ENCODE results near the gene KLC1. TPM values are rescaled to one million over a fixed set of nuclear protein-coding genes. Genes with fewer than 3 reads are reported as not detected.
A peak's percentile ranks its signal among the peaks of the same experiment; 100 is the strongest.

The KLC1 gene
- total and polyA plus RNA-seq, 4 donors, result 71.7 to 315 (median 222) TPM

- Histone ChIP-seq H3K27me3 (ENCODE audit: control insufficient read depth in 1 of 2, insufficient read depth in 2 of 2, low read length in 1 of 2) (no peaks in the 10 kb centered on the region), H3K9me3 (ENCODE audit: control insufficient read depth, low read length) (no peaks in the 10 kb centered on the region), H3K27ac (ENCODE audit: low read depth in 1 of 2, low read length in 2 of 2) (peak overlapping the region; percentile 87 to 88), H3K4me1 (ENCODE audit: control insufficient read depth in 1 of 2, insufficient read depth in 2 of 2, low read length in 2 of 2) (peaks cover 0 to 5% of the 10 kb centered on the region in 2 donors), H3K36me3 (ENCODE audit: control insufficient read depth in 1 of 2, insufficient read depth in 2 of 2, low read length in 1 of 2) (no peaks in the 10 kb centered on the region), H3K4me3 (ENCODE audit: low read length in 2 of 2) (peak overlapping the region; percentile 84 to 91)
- intact Hi-C loops (cut with DNase I), result loop anchor here in 1 of 2 donors (5.0 kb wide), 1 partner anchor 88 kb away; the partner anchor contains the start of genes XRCC3 and ZFYVE21
- ATAC-seq (ENCODE audit: low FRiP score), result peak; percentile 56
- 1 to 2% methylated on average over 57 to 71 of the region's 71 CpGs for WGBS, 2 donors
- DNase-seq, result peak; percentile 78 to 89
These were observed 601 bp downstream of the KLC1 start for GRCh38 chr14:103629503-103630121.

GRCh38 chr14:103630364-103631108 is 1.5 kb downstream of the KLC1 start:
- WGBS, 2 donors, result 8 to 12% methylated on average over 5 of the region's 5 CpGs
- intact Hi-C loops (cut with DNase I), result no loop called here
- H3K9me3 ChIP-seq (ENCODE audit: control insufficient read depth, low read length), result no peaks in the 10 kb centered on the region
- H3K36me3 ChIP-seq (ENCODE audit: control insufficient read depth in 1 of 2, insufficient read depth in 2 of 2, low read length in 1 of 2), result no peaks in the 10 kb centered on the region
- H3K4me1 ChIP-seq (ENCODE audit: control insufficient read depth in 1 of 2, insufficient read depth in 2 of 2, low read length in 2 of 2), result peaks cover 0 to 5% of the 10 kb centered on the region in 2 donors
- H3K27me3 ChIP-seq (ENCODE audit: control insufficient read depth in 1 of 2, insufficient read depth in 2 of 2, low read length in 1 of 2), result no peaks in the 10 kb centered on the region
- DNase-seq, result no peak
- peak overlapping the region in 1 of 2 donors; percentile 4 for H3K27ac ChIP-seq (ENCODE audit: low read depth in 1 of 2, low read length in 2 of 2)
- ATAC-seq (ENCODE audit: low FRiP score), result no peak
- no peak overlapping the region for H3K4me3 ChIP-seq (ENCODE audit: low read length in 2 of 2)

GRCh38 chr14:103633391-103633790 is 4.4 kb downstream of the KLC1 start:
- Histone ChIP-seq H3K27ac (ENCODE audit: low read depth in 1 of 2, low read length in 2 of 2) (no peak overlapping the region), H3K4me3 (ENCODE audit: low read length in 2 of 2) (no peak overlapping the region), H3K27me3 (ENCODE audit: control insufficient read depth in 1 of 2, insufficient read depth in 2 of 2, low read length in 1 of 2) (no peaks in the 10 kb centered on the region), H3K36me3 (ENCODE audit: control insufficient read depth in 1 of 2, insufficient read depth in 2 of 2, low read length in 1 of 2) (no peaks in the 10 kb centered on the region), H3K9me3 (ENCODE audit: control insufficient read depth, low read length) (no peaks in the 10 kb centered on the region), H3K4me1 (ENCODE audit: control insufficient read depth in 1 of 2, insufficient read depth in 2 of 2, low read length in 2 of 2) (peaks cover 0 to 5% of the 10 kb centered on the region in 2 donors)
- DNase-seq (no peak), ATAC-seq (ENCODE audit: low FRiP score) (no peak)
- 59 to 63% methylated on average over 1 of the region's 1 CpG for WGBS, 2 donors
- intact Hi-C loops (cut with DNase I), result no loop called here

GRCh38 chr14:103634156-103634555 is 5.1 kb downstream of the KLC1 start:
- intact Hi-C loops (cut with DNase I), result no loop called here
- no peak for ATAC-seq (ENCODE audit: low FRiP score)
- Histone ChIP-seq H3K36me3 (ENCODE audit: control insufficient read depth in 1 of 2, insufficient read depth in 2 of 2, low read length in 1 of 2) (no peaks in the 10 kb centered on the region), H3K4me3 (ENCODE audit: low read length in 2 of 2) (no peak overlapping the region), H3K27me3 (ENCODE audit: control insufficient read depth in 1 of 2, insufficient read depth in 2 of 2, low read length in 1 of 2) (no peaks in the 10 kb centered on the region), H3K9me3 (ENCODE audit: control insufficient read depth, low read length) (no peaks in the 10 kb centered on the region), H3K4me1 (ENCODE audit: control insufficient read depth in 1 of 2, insufficient read depth in 2 of 2, low read length in 2 of 2) (peaks cover 0 to 5% of the 10 kb centered on the region in 2 donors), H3K27ac (ENCODE audit: low read depth in 1 of 2, low read length in 2 of 2) (peak overlapping the region; percentile 38 to 68)
- DNase-seq, result no peak
- 50 to 56% methylated on average over 4 of the region's 4 CpGs for WGBS, 2 donors

GRCh38 chr14:103638594-103638993 is 9.6 kb downstream of the KLC1 start:
- H3K4me1 ChIP-seq (ENCODE audit: control insufficient read depth in 1 of 2, insufficient read depth in 2 of 2, low read length in 2 of 2), result peaks cover 0 to 7% of the 10 kb centered on the region in 2 donors
- no peaks in the 10 kb centered on the region for H3K36me3 ChIP-seq (ENCODE audit: control insufficient read depth in 1 of 2, insufficient read depth in 2 of 2, low read length in 1 of 2)
- 57 to 67% methylated on average over 3 of the region's 3 CpGs for WGBS, 2 donors
- no peak for DNase-seq
- no peak overlapping the region for H3K4me3 ChIP-seq (ENCODE audit: low read length in 2 of 2)
- peak overlapping the region in 1 of 2 donors; percentile 73 for H3K27ac ChIP-seq (ENCODE audit: low read depth in 1 of 2, low read length in 2 of 2)
- ATAC-seq (ENCODE audit: low FRiP score), result no peak
- H3K27me3 ChIP-seq (ENCODE audit: control insufficient read depth in 1 of 2, insufficient read depth in 2 of 2, low read length in 1 of 2), result no peaks in the 10 kb centered on the region
- intact Hi-C loops (cut with DNase I), result no loop called here
- no peaks in the 10 kb centered on the region for H3K9me3 ChIP-seq (ENCODE audit: control insufficient read depth, low read length)

GRCh38 chr14:103641161-103641560 is 12.2 kb downstream of the KLC1 start:
- H3K27me3 ChIP-seq (ENCODE audit: control insufficient read depth in 1 of 2, insufficient read depth in 2 of 2, low read length in 1 of 2), result no peaks in the 10 kb centered on the region
- ATAC-seq (ENCODE audit: low FRiP score) (no peak), DNase-seq (no peak)
- H3K27ac ChIP-seq (ENCODE audit: low read depth in 1 of 2, low read length in 2 of 2), result peak overlapping the region in 1 of 2 donors; percentile 42
- no peaks in the 10 kb centered on the region for H3K36me3 ChIP-seq (ENCODE audit: control insufficient read depth in 1 of 2, insufficient read depth in 2 of 2, low read length in 1 of 2)
- intact Hi-C loops (cut with DNase I), result no loop called here
- no peaks in the 10 kb centered on the region for H3K9me3 ChIP-seq (ENCODE audit: control insufficient read depth, low read length)
- WGBS, 2 donors, result 46 to 57% methylated on average over 4 of the region's 4 CpGs
- H3K4me1 ChIP-seq (ENCODE audit: control insufficient read depth in 1 of 2, insufficient read depth in 2 of 2, low read length in 2 of 2), result peaks cover 1 to 3% of the 10 kb centered on the region in 2 donors
- no peak overlapping the region for H3K4me3 ChIP-seq (ENCODE audit: low read length in 2 of 2)

- peaks cover 1 to 3% of the 10 kb centered on the region in 2 donors for H3K4me1 ChIP-seq (ENCODE audit: control insufficient read depth in 1 of 2, insufficient read depth in 2 of 2, low read length in 2 of 2)
- intact Hi-C loops (cut with DNase I), result no loop called here
These were observed 17.2 kb downstream of the KLC1 start for GRCh38 chr14:103646189-103646588.

GRCh38 chr14:103649001-103649400 is 20.0 kb downstream of the KLC1 start:
- intact Hi-C loops (cut with DNase I), result no loop called here
- no peaks in the 10 kb centered on the region for H3K9me3 ChIP-seq (ENCODE audit: control insufficient read depth, low read length)
- ATAC-seq (ENCODE audit: low FRiP score) (no peak), DNase-seq (no peak)
- WGBS, 2 donors, result 96 to 100% methylated on average over 3 of the region's 3 CpGs
- H3K27me3 ChIP-seq (ENCODE audit: control insufficient read depth in 1 of 2, insufficient read depth in 2 of 2, low read length in 1 of 2), result no peaks in the 10 kb centered on the region
- peaks cover 1 to 6% of the 10 kb centered on the region in 2 donors for H3K4me1 ChIP-seq (ENCODE audit: control insufficient read depth in 1 of 2, insufficient read depth in 2 of 2, low read length in 2 of 2)
- H3K27ac ChIP-seq (ENCODE audit: low read depth in 1 of 2, low read length in 2 of 2), result no peak overlapping the region
- H3K4me3 ChIP-seq (ENCODE audit: low read length in 2 of 2), result no peak overlapping the region
- H3K36me3 ChIP-seq (ENCODE audit: control insufficient read depth in 1 of 2, insufficient read depth in 2 of 2, low read length in 1 of 2), result no peaks in the 10 kb centered on the region

More at GRCh38 chr14:103646189-103646588, 17.2 kb downstream of the KLC1 start:
- H3K36me3 ChIP-seq (ENCODE audit: control insufficient read depth in 1 of 2, insufficient read depth in 2 of 2, low read length in 1 of 2), result no peaks in the 10 kb centered on the region
- H3K4me3 ChIP-seq (ENCODE audit: low read length in 2 of 2), result no peak overlapping the region
- DNase-seq (no peak), ATAC-seq (ENCODE audit: low FRiP score) (no peak)
- 83 to 86% methylated on average over 3 of the region's 3 CpGs for WGBS, 2 donors
- no peaks in the 10 kb centered on the region for H3K27me3 ChIP-seq (ENCODE audit: control insufficient read depth in 1 of 2, insufficient read depth in 2 of 2, low read length in 1 of 2)
- no peaks in the 10 kb centered on the region for H3K9me3 ChIP-seq (ENCODE audit: control insufficient read depth, low read length)
- no peak overlapping the region for H3K27ac ChIP-seq (ENCODE audit: low read depth in 1 of 2, low read length in 2 of 2)
